Activated T-cell treated with anti-CD3 and anti-CD28 coated beads, Interleukin-2, amount 50 U/mL, for 72 hours (primary cell): ENCODE data around the gene PDCD1. TPM values are rescaled to one million over a fixed set of nuclear protein-coding genes. Genes with fewer than 3 reads are reported as not detected.

Source experiments
- ATAC-seq, 2 donors: fragments of 150-1000 bp; cut with Tn5 transposase; replicated peaks in 1 of 2; 2 replicates each; pipeline ENCODE4 v1.10.0; 2021; ENCODE audit warnings: moderate library complexity in 2 of 2, mild to moderate bottlenecking in 1 of 2
- DNase-seq, 2 donors: peaks; one replicate each; pipeline ENCODE4 v3.0.0; 2021 to 2022; ENCODE audit warnings: mixed read lengths in 1 of 2
- H3K27ac Mint-ChIP-seq: one replicate; pipeline ENCODE4 v1.8.0; 2022; ENCODE audit warnings: mild to moderate bottlenecking, moderate library complexity, mixed read lengths
- H3K27me3 Mint-ChIP-seq: one replicate; pipeline ENCODE4 v1.8.0; 2022; ENCODE audit warnings: low read depth, mixed read lengths
- H3K36me3 Mint-ChIP-seq, 2 donors: one replicate each; pipeline ENCODE4 v1.8.0; 2022; ENCODE audit warnings: mixed read lengths in 2 of 2, mild to moderate bottlenecking in 1 of 2; ENCODE audit not compliant: insufficient read depth in 2 of 2
- H3K4me1 Mint-ChIP-seq: one replicate; pipeline ENCODE4 v1.8.0; 2022; ENCODE audit warnings: low read depth, mixed read lengths
- H3K4me3 Mint-ChIP-seq, 2 donors: one replicate each; pipeline ENCODE4 v1.8.0; 2022; ENCODE audit warnings: mild to moderate bottlenecking in 2 of 2, mixed read lengths in 2 of 2, moderate library complexity in 2 of 2
- H3K9me3 Mint-ChIP-seq, 2 donors: one replicate each; pipeline ENCODE4 v1.8.0; 2022; ENCODE audit warnings: mixed read lengths in 2 of 2
- total RNA-seq, 2 donors: library from RNA; stranded (reverse); gene quantifications; one replicate each; pipeline ENCODE4 v1.2.3, GENCODE V29; 2022

Gene PDCD1
- total RNA-seq, 2 donors from 2014 or later = 15.7 to 23.0 TPM

- peaks cover 16% of the 10 kb centered on the region for H3K4me1 Mint-ChIP-seq
- no peak for ATAC-seq
- peaks cover 0 to 2% of the 10 kb centered on the region in 2 donors for H3K36me3 Mint-ChIP-seq
- no peak overlapping the region for H3K27ac Mint-ChIP-seq
- no peaks in the 10 kb centered on the region for H3K27me3 Mint-ChIP-seq
- H3K9me3 Mint-ChIP-seq = peaks cover 0 to 2% of the 10 kb centered on the region in 2 donors
- peak overlapping the region in 1 of 2 donors; percentile 61 for H3K4me3 Mint-ChIP-seq
- no peak for DNase-seq
Observed at GRCh38 chr2:241901018-241901380, 42.3 kb upstream of the PDCD1 start.

- Mint-ChIP-seq H3K9me3 (peaks cover 0 to 2% of the 10 kb centered on the region in 2 donors), H3K27ac (no peak overlapping the region), H3K27me3 (no peaks in the 10 kb centered on the region), H3K36me3 (peaks cover 0 to 2% of the 10 kb centered on the region in 2 donors), H3K4me3 (no peak overlapping the region), H3K4me1 (peaks cover 17% of the 10 kb centered on the region)
- DNase-seq (no peak), ATAC-seq (no peak)
Observed at GRCh38 chr2:241900251-241901017, 41.7 kb upstream of the PDCD1 start.

- no peak overlapping the region for H3K4me3 Mint-ChIP-seq
- DNase-seq = no peak
- H3K4me1 Mint-ChIP-seq = peaks cover 17% of the 10 kb centered on the region
- no peak for ATAC-seq
- peaks cover 0 to 2% of the 10 kb centered on the region in 2 donors for H3K36me3 Mint-ChIP-seq
- H3K27me3 Mint-ChIP-seq = no peaks in the 10 kb centered on the region
- no peak overlapping the region for H3K27ac Mint-ChIP-seq
- peaks cover 0 to 2% of the 10 kb centered on the region in 2 donors for H3K9me3 Mint-ChIP-seq
Observed at GRCh38 chr2:241898463-241899270, 40.0 kb upstream of the PDCD1 start.

- no peaks in the 10 kb centered on the region for H3K27me3 Mint-ChIP-seq
- DNase-seq (no peak), ATAC-seq (no peak)
- peaks cover 0 to 2% of the 10 kb centered on the region in 2 donors for H3K36me3 Mint-ChIP-seq
- H3K4me3 Mint-ChIP-seq = no peak overlapping the region
- H3K27ac Mint-ChIP-seq = peak overlapping the region; percentile 89
- peaks cover 17% of the 10 kb centered on the region for H3K4me1 Mint-ChIP-seq
- peaks cover 0 to 2% of the 10 kb centered on the region in 2 donors for H3K9me3 Mint-ChIP-seq
Observed at GRCh38 chr2:241897231-241897916, 38.7 kb upstream of the PDCD1 start.

- ATAC-seq = peak; percentile 28 to 55
- Mint-ChIP-seq H3K27ac (peak overlapping the region; percentile 89), H3K4me3 (no peak overlapping the region)
Observed at GRCh38 chr2:241896746-241897201, 38.1 kb upstream of the PDCD1 start.

GRCh38 chr2:241895712-241896641 lies 37.3 kb upstream of the PDCD1 start:
- H3K9me3 Mint-ChIP-seq = peaks cover 0 to 2% of the 10 kb centered on the region in 2 donors
- H3K27me3 Mint-ChIP-seq = no peaks in the 10 kb centered on the region
- H3K27ac Mint-ChIP-seq = peak overlapping the region; percentile 96
- DNase-seq (no peak), ATAC-seq (peak; percentile 26 to 35)
- H3K4me3 Mint-ChIP-seq = peak overlapping the region in 1 of 2 donors; percentile 45
- H3K36me3 Mint-ChIP-seq = peaks cover 0 to 2% of the 10 kb centered on the region in 2 donors
- peaks cover 9% of the 10 kb centered on the region for H3K4me1 Mint-ChIP-seq

More at GRCh38 chr2:241896746-241897201, 38.1 kb upstream of the PDCD1 start:
- DNase-seq = no peak
- peaks cover 15% of the 10 kb centered on the region for H3K4me1 Mint-ChIP-seq
- H3K9me3 Mint-ChIP-seq = peaks cover 0 to 2% of the 10 kb centered on the region in 2 donors
- no peaks in the 10 kb centered on the region for H3K27me3 Mint-ChIP-seq
- H3K36me3 Mint-ChIP-seq = peaks cover 0 to 2% of the 10 kb centered on the region in 2 donors

GRCh38 chr2:241895427-241895711 lies 36.7 kb upstream of the PDCD1 start:
- Mint-ChIP-seq H3K9me3 (peaks cover 0 to 2% of the 10 kb centered on the region in 2 donors), H3K27me3 (no peaks in the 10 kb centered on the region), H3K27ac (no peak overlapping the region), H3K4me3 (no peak overlapping the region), H3K36me3 (peaks cover 0 to 2% of the 10 kb centered on the region in 2 donors), H3K4me1 (peaks cover 9% of the 10 kb centered on the region)
- no peak for DNase-seq
- ATAC-seq = no peak

GRCh38 chr2:241894681-241895426 lies 36.2 kb upstream of the PDCD1 start:
- peaks cover 9% of the 10 kb centered on the region for H3K4me1 Mint-ChIP-seq
- DNase-seq = no peak
- no peak overlapping the region for H3K4me3 Mint-ChIP-seq
- H3K27me3 Mint-ChIP-seq = no peaks in the 10 kb centered on the region
- H3K36me3 Mint-ChIP-seq = peaks cover 0 to 2% of the 10 kb centered on the region in 2 donors
- H3K9me3 Mint-ChIP-seq = peaks cover 0 to 2% of the 10 kb centered on the region in 2 donors
- ATAC-seq = no peak
- H3K27ac Mint-ChIP-seq = no peak overlapping the region

- no peak overlapping the region for H3K4me3 Mint-ChIP-seq
- no peaks in the 10 kb centered on the region for H3K27me3 Mint-ChIP-seq
- ATAC-seq = no peak
- peaks cover 5% of the 10 kb centered on the region for H3K4me1 Mint-ChIP-seq
- peaks cover 0 to 2% of the 10 kb centered on the region in 2 donors for H3K9me3 Mint-ChIP-seq
- no peak for DNase-seq
- H3K27ac Mint-ChIP-seq = no peak overlapping the region
- peaks cover 2 to 5% of the 10 kb centered on the region in 2 donors for H3K36me3 Mint-ChIP-seq
Observed at GRCh38 chr2:241894056-241894641, 35.5 kb upstream of the PDCD1 start.

- peaks cover 2 to 7% of the 10 kb centered on the region in 2 donors for H3K36me3 Mint-ChIP-seq
- no peak for DNase-seq
- H3K4me3 Mint-ChIP-seq = no peak overlapping the region
- peaks cover 0 to 2% of the 10 kb centered on the region in 2 donors for H3K9me3 Mint-ChIP-seq
- no peak overlapping the region for H3K27ac Mint-ChIP-seq
- H3K27me3 Mint-ChIP-seq = no peaks in the 10 kb centered on the region
- ATAC-seq = no peak
- peaks cover 5% of the 10 kb centered on the region for H3K4me1 Mint-ChIP-seq
Observed at GRCh38 chr2:241893265-241893664, 34.6 kb upstream of the PDCD1 start.

GRCh38 chr2:241892299-241893137 lies 33.8 kb upstream of the PDCD1 start:
- DNase-seq (no peak), ATAC-seq (no peak)
- peaks cover 0 to 2% of the 10 kb centered on the region in 2 donors for H3K9me3 Mint-ChIP-seq
- peaks cover 2 to 8% of the 10 kb centered on the region in 2 donors for H3K36me3 Mint-ChIP-seq
- H3K27ac Mint-ChIP-seq = no peak overlapping the region
- H3K4me3 Mint-ChIP-seq = no peak overlapping the region
- H3K27me3 Mint-ChIP-seq = no peaks in the 10 kb centered on the region
- peaks cover 10% of the 10 kb centered on the region for H3K4me1 Mint-ChIP-seq
